LNCAP (cell line): ENCODE results near the gene COL19A1.

ENCODE experiments used
- TF ChIP-seq, protein P1 (sequence below): fragments of 450-650 bp; IDR thresholded peaks from 2 replicates; pipeline ENCODE4 v1.5.1; 2017; ENCODE audit warnings: mild to moderate bottlenecking

COL19A1 gene

DNA sequence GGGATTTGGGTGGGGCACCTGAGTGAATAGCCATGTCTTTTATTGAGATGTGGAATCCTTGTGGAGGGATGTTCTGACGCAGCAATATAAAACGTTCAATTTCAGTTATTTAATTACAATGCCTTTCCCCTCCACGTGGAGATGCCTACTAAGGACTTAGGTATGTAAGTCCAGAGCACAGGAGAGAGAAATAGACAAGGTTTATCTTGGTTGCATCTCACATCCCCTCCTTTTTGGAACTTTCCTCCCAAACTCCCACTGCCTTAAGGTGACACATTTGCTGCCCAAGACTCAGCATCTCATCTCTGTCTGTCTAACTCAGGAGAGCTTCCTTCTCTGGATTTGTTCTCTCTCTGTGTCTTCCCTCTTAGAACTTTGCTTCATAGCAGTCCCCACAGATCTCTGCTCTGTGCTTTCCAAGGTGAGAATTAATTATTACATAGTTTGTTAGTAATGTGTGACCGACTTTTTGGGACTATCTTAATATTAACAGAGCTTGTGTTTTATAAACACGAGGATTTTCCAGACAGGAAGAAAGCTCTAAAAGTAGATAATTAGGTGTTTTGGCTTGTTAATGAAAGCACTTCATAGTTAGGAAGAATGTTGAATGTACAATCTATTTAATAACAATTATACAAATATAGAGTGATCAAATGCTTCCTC is 52.6 kb downstream of the COL19A1 start:
- TF ChIP-seq, protein P1, sequence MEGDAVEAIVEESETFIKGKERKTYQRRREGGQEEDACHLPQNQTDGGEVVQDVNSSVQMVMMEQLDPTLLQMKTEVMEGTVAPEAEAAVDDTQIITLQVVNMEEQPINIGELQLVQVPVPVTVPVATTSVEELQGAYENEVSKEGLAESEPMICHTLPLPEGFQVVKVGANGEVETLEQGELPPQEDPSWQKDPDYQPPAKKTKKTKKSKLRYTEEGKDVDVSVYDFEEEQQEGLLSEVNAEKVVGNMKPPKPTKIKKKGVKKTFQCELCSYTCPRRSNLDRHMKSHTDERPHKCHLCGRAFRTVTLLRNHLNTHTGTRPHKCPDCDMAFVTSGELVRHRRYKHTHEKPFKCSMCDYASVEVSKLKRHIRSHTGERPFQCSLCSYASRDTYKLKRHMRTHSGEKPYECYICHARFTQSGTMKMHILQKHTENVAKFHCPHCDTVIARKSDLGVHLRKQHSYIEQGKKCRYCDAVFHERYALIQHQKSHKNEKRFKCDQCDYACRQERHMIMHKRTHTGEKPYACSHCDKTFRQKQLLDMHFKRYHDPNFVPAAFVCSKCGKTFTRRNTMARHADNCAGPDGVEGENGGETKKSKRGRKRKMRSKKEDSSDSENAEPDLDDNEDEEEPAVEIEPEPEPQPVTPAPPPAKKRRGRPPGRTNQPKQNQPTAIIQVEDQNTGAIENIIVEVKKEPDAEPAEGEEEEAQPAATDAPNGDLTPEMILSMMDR = no peak

DNA sequence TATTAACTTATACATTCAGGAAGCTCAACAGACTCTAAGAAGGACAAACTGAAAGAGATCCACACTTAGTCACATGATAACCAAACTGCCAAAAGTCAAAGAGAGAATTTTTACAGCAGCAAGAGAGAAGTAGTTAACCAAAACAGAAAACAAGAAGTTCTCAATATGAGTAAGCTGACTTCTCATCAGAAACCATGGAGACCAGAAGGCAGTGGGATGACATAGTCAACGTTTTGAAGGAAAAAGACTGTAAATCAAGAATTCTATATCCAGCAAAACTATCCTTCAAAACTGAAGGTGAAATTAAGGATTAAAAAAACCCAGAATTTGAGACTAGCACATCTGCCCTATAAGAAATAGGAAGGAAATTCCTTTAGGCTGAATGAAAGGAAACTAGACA is 60.4 kb downstream of the COL19A1 start:
- TF ChIP-seq, protein P1 = no peak

DNA sequence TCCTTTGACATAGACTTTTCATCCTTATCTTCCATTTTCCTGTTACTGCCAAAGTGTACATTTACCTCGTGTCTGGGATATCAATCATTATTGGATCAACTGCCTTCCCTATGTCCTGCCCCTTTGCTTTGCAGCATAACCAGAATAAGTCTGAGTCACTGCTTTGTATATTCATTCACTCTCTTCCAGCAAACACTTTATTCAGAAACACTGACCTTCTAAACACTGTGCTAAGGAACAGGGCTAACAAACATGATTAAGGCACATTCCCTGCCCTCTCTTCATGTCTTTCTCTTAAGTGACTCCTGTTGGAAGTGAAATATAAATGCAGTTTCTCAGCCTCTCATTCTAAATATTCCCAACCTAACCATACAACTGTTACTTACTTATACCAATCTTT is 66.9 kb downstream of the COL19A1 start:
- TF ChIP-seq, protein P1 = no peak

DNA sequence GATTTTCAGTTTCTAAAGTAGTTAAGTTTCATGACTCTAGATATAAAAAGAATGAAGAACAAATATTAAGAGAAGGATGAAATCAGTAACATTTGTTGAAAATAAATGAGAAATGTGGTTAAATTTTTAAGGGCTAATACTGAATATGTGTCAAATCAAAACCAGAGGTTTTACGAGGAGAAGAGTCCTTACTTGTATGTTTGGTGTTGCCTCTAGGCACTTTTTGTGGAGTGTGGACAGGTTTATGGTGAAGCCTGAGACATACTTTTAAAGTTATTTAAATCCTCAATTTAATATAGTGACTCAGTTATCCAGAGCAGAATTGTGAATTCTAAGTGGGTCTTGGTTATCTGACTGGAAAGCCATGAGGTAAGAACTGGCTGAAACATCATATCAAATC is 68.7 kb downstream of the COL19A1 start:
- TF ChIP-seq, protein P1 = no peak

DNA sequence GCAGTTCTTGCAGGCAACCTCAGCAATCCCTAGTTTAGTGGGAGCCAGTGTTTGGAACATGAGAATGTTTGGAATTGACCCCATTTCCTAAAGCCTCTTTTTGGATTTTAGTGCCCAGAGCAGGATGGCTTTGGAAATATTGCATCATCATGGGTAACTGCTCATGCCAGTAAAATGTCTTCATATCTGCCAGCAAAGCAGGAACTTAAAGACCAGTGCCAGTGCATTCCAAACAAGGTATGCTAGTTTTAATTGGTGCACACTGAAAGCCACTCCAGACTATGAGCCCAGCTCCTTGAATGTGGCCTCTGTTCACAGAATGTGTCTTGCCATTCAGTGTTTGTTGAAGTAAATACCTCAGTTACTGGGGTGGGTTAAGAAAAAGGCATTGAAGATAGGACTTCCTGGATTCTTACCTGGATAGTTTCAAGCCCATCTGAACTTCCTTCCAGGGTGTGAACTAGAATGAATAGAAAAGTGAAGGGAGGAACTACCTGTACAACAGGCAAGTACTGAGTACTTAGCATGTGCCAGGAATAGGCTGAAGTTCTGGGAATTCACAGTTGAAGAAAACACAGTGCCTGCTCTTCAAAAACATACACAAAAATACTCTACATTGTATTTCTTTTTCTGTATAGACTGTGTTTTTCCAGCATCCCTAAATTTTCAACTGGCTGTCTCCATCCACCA is 70.5 kb downstream of the COL19A1 start:
- TF ChIP-seq, protein P1 = no peak

DNA sequence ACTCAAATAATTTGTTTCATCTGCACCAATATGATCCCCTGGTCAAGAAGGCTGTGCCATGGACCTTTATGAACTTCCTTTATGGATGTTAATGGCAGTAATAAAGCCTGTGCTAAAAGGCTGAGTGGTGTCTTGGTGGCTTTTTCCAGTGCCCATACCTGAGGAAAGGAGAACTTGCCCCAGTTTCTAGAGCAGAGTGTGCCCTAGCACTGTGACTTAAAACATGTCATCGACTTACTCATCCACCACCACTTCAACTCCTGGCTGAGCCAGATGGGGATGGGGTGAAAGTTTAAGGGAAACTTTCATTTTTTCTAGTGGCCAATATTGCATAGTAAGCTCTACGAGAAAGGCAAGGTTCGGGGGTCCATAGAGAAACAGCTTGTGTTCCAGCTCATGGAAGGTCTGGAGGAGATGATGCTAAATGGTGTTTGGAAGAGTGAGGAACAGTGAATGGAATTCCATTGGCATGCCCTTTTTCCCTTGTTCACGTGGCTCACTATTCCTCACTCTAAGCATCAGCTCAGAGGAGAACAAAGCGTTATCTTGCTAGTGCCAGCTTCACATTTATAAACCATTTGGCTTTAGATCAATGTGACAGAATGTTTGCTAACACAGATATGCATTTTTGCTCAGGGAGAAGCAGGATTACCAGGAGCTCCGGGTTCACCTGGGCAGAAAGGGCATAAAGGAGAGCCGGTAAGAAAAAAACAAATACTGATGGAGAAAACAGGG is 71.2 kb downstream of the COL19A1 start:
- TF ChIP-seq, protein P1 = no peak

DNA sequence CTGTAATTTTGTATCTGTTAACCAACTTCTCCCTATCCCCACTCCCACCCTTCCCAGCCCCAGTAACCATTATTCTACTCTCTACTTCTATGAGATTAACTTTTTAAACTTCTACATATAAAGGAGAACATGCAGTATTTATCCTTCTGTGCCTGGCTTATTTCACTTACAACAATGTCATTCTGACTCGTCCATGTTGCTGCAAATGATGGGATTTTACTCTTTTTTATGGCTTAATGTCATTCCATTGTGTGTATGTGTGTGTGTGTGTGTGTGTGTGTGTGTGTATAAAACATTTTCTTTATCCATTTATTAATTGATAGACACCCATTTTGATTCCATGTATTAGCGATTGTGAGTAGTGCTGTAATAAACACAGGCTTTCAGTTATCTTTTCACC is 76.1 kb downstream of the COL19A1 start:
- TF ChIP-seq, protein P1 = no peak
